ENCODE data around the gene TAGAP. TPM values are rescaled to one million over a fixed set of nuclear protein-coding genes. Genes with fewer than 3 reads are reported as not detected.

TAGAP gene
- total and polyA plus RNA-seq, 10 of the 15 experiments (the other 5 are each of a cell fraction or from before 2014, with no cell fraction given), result 5.3 to 27.4 (median 18.9) TPM

DNA sequence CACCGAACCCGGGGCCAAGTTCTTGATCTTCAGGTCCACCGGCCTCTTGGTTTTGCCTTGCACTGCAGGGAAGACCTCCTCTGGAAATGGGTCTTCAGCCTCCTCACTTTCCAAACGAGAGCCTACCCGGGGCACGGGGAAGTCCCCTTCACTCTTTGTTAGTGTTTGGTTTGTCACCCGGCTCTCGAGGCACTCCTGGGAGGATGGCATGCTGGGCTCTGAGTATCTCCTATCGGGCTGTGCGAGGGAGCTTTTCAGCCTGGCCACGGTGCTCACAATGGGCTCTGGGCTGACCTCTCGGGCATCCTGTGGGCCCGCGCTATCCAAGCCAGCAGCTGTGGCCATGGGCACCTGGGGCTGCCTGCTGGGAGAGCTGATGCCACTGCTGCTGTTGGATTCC, 8.1 kb downstream of the TAGAP start:
- intact Hi-C loops (cut with micrococcal nuclease; ENCODE audit: unreplicated experiment), result no loop called here

More for the DNA sequence above, 8.1 kb downstream of the TAGAP start:
- POLR2A ChIA-PET, result interaction anchor here (1.1 to 1.3 kb wide), 2 partner anchors 26 kb away, joined by 3 to 5 read pairs; no protein-coding TSS in a partner anchor
- H3K27ac ChIP-seq (ENCODE audit: control insufficient read depth, insufficient read depth), result no peak overlapping the region
- 92% methylated on average over 14 of the region's 14 CpGs for WGBS (ENCODE audit: insufficient coverage, insufficient replicate concordance, low lambda C conversion rate, missing lambda C conversion rate)
- TF ChIP-seq BRCA1 (IDR thresholded peaks at IDR 0.05; ENCODE audit: low read depth, low read length) (no peak), FOXK2 (IDR thresholded peaks at IDR 0.05) (no peak), TCF7 (IDR thresholded peaks at IDR 0.05; ENCODE audit: borderline replicate concordance) (no peak), FOS (IDR thresholded peaks at IDR 0.05; ENCODE audit: borderline replicate concordance, extremely low read depth, insufficient read length) (no peak), CEBPB (IDR thresholded peaks at IDR 0.05; ENCODE audit: borderline replicate concordance in 1 of 2, low read depth in 2 of 2, low read length in 2 of 2) (no peak), ZNF274 (IDR thresholded peaks at IDR 0.05; ENCODE audit: insufficient read depth, insufficient read length) (no peak)
- TF ChIP-seq, protein P1, sequence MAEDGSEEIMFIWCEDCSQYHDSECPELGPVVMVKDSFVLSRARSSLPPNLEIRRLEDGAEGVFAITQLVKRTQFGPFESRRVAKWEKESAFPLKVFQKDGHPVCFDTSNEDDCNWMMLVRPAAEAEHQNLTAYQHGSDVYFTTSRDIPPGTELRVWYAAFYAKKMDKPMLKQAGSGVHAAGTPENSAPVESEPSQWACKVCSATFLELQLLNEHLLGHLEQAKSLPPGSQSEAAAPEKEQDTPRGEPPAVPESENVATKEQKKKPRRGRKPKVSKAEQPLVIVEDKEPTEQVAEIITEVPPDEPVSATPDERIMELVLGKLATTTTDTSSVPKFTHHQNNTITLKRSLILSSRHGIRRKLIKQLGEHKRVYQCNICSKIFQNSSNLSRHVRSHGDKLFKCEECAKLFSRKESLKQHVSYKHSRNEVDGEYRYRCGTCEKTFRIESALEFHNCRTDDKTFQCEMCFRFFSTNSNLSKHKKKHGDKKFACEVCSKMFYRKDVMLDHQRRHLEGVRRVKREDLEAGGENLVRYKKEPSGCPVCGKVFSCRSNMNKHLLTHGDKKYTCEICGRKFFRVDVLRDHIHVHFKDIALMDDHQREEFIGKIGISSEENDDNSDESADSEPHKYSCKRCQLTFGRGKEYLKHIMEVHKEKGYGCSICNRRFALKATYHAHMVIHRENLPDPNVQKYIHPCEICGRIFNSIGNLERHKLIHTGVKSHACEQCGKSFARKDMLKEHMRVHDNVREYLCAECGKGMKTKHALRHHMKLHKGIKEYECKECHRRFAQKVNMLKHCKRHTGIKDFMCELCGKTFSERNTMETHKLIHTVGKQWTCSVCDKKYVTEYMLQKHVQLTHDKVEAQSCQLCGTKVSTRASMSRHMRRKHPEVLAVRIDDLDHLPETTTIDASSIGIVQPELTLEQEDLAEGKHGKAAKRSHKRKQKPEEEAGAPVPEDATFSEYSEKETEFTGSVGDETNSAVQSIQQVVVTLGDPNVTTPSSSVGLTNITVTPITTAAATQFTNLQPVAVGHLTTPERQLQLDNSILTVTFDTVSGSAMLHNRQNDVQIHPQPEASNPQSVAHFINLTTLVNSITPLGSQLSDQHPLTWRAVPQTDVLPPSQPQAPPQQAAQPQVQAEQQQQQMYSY (CRISPR knock-in tag; IDR thresholded peaks at IDR 0.05), result no peak
- TF ChIP-seq, protein P2, sequence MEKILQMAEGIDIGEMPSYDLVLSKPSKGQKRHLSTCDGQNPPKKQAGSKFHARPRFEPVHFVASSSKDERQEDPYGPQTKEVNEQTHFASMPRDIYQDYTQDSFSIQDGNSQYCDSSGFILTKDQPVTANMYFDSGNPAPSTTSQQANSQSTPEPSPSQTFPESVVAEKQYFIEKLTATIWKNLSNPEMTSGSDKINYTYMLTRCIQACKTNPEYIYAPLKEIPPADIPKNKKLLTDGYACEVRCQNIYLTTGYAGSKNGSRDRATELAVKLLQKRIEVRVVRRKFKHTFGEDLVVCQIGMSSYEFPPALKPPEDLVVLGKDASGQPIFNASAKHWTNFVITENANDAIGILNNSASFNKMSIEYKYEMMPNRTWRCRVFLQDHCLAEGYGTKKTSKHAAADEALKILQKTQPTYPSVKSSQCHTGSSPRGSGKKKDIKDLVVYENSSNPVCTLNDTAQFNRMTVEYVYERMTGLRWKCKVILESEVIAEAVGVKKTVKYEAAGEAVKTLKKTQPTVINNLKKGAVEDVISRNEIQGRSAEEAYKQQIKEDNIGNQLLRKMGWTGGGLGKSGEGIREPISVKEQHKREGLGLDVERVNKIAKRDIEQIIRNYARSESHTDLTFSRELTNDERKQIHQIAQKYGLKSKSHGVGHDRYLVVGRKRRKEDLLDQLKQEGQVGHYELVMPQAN (conservative IDR thresholded peaks at IDR 0.05), result no peak
- TF ChIP-seq, protein P3, sequence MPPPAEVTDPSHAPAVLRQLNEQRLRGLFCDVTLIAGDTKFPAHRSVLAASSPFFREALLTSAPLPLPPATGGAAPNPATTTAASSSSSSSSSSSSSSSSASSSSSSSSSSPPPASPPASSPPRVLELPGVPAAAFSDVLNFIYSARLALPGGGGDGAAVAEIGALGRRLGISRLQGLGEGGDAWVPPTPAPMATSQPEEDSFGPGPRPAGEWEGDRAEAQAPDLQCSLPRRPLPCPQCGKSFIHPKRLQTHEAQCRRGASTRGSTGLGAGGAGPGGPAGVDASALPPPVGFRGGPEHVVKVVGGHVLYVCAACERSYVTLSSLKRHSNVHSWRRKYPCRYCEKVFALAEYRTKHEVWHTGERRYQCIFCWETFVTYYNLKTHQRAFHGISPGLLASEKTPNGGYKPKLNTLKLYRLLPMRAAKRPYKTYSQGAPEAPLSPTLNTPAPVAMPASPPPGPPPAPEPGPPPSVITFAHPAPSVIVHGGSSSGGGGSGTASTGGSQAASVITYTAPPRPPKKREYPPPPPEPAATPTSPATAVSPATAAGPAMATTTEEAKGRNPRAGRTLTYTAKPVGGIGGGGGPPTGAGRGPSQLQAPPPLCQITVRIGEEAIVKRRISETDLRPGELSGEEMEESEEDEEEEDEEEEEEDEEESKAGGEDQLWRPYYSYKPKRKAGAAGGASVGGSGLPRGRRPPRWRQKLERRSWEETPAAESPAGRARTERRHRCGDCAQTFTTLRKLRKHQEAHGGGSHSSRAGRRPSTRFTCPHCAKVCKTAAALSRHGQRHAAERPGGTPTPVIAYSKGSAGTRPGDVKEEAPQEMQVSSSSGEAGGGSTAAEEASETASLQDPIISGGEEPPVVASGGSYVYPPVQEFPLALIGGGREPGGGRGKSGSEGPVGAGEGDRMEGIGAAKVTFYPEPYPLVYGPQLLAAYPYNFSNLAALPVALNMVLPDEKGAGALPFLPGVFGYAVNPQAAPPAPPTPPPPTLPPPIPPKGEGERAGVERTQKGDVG (CRISPR knock-in tag; IDR thresholded peaks at IDR 0.05), result no peak
- H3K9ac ChIP-seq (ENCODE audit: control insufficient read depth, insufficient read depth, low read length), result no peak overlapping the region
- no peak overlapping the region for H3K4me3 ChIP-seq
- no TSS peak for BruUV-seq (replicated peaks)
- no peaks in the 10 kb centered on the region for H3K27me3 ChIP-seq (replicated peaks in 1 of 2; ENCODE audit: control insufficient read depth in 2 of 2, insufficient read depth in 2 of 2, low read length in 1 of 2)
- ATAC-seq, result no peak
- peaks cover 10 to 20% of the 10 kb centered on the region in 2 experiments; a peak in 3 of 4 replicates for H3K36me3 ChIP-seq (ENCODE audit: control insufficient read depth in 2 of 2, insufficient read depth in 2 of 2, low read length in 1 of 2)
- H4K20me1 ChIP-seq (ENCODE audit: control insufficient read depth, insufficient read depth), result no peaks in the 10 kb centered on the region
- no peak overlapping the region for H3K4me2 ChIP-seq (ENCODE audit: control insufficient read depth, insufficient read depth)
- SMC1A ChIA-PET (ENCODE audit: uncharacterized antibody, unreplicated experiment), result interaction anchor here (2.3 to 14.9 kb wide), 2 partner anchors 27 to 68 kb away, joined by 4 to 194 read pairs; no protein-coding TSS in a partner anchor
- no peak for FAIRE-seq
- H3K79me2 ChIP-seq (ENCODE audit: control insufficient read depth, insufficient read depth, low read length), result no peaks in the 10 kb centered on the region
- RAD21 ChIA-PET (ENCODE audit: unreplicated experiment), result interaction anchor here (9.6 kb wide), 1 partner anchor 70 kb away, joined by 298 read pairs; no protein-coding TSS in a partner anchor
- in situ Hi-C loops (cut with MboI), result no loop called here
- CTCF ChIA-PET, result interaction anchor here (0.7 to 16.7 kb wide), 3 partner anchors 14 to 68 kb away, joined by 4 to 481 read pairs (median 12); no protein-coding TSS in a partner anchor
- no peak for DNase-seq (ENCODE audit: low read depth, low spot score)
- H3K9me3 ChIP-seq (replicated peaks; ENCODE audit: control insufficient read depth, insufficient read depth, low read length), result no peaks in the 10 kb centered on the region
- H3K4me1 ChIP-seq (ENCODE audit: control insufficient read depth, insufficient read depth, low read length), result peaks cover 27% of the 10 kb centered on the region
- H2AFZ ChIP-seq (ENCODE audit: control insufficient read depth, low read depth, low read length), result no peak overlapping the region
